Neural progenitor cell (in vitro differentiated cells): ENCODE data around the gene JAZF1. TPM values are rescaled to one million over a fixed set of nuclear protein-coding genes. Genes with fewer than 3 reads are reported as not detected.

Experiments used
- DNase-seq: peaks from one replicate; pipeline ENCODE4 v3.0.0-alpha.2; 2016; ENCODE audit warnings: low spot score
- H2AFZ ChIP-seq: fragments of 200-600 bp; sonication (generic); replicated peaks from 2 replicates; pipeline ENCODE4 v1.6.1; 2016; ENCODE audit warnings: antibody characterized with exemption
- H3F3A ChIP-seq: fragments of 200-600 bp; sonication (generic); 2 replicates; pipeline ENCODE4 v1.6.1; 2016; ENCODE audit warnings: antibody characterized with exemption, low read depth
- H3K27ac ChIP-seq: fragments of 200-600 bp; sonication (generic); 2 replicates; pipeline ENCODE4 v1.5.1; 2016; ENCODE audit warnings: mild to moderate bottlenecking
- H3K27me3 ChIP-seq: fragments of 200-600 bp; sonication (generic); 2 replicates; pipeline ENCODE4 v1.6.1; 2016; ENCODE audit warnings: mild to moderate bottlenecking, moderate library complexity
- H3K36me3 ChIP-seq: fragments of 200-600 bp; sonication (generic); 2 replicates; pipeline ENCODE4 v1.5.1; 2016
- H3K4me1 ChIP-seq: fragments of 200-600 bp; sonication (generic); 2 replicates; pipeline ENCODE4 v1.6.1; 2016; ENCODE audit warnings: mixed run types
- H3K4me2 ChIP-seq: fragments of 200-600 bp; sonication (generic); 2 replicates; pipeline ENCODE4 v1.6.1; 2016
- H3K4me3 ChIP-seq: fragments of 200-600 bp; sonication (generic); 2 replicates; pipeline ENCODE4 v1.5.1; 2016
- H3K79me2 ChIP-seq: fragments of 200-600 bp; sonication (generic); 2 replicates; pipeline ENCODE4 v1.6.1; 2016; ENCODE audit warnings: low read depth
- H3K9ac ChIP-seq: fragments of 200-600 bp; sonication (generic); 2 replicates; pipeline ENCODE4 v1.6.1; 2016
- H3K9me3 ChIP-seq: fragments of 200-600 bp; sonication (generic); 2 replicates; pipeline ENCODE4 v1.5.1; 2016; ENCODE audit warnings: low read depth
- H4K20me1 ChIP-seq: fragments of 200-600 bp; sonication (generic); 2 replicates; pipeline ENCODE4 v1.6.1; 2016; ENCODE audit warnings: low read depth
- H3K27ac Mint-ChIP-seq: 3 replicates; pipeline ENCODE4 v1.8.0; 2021; ENCODE audit warnings: mixed read lengths
- H3K27me3 Mint-ChIP-seq: 2 replicates; pipeline ENCODE4 v1.8.0; 2022; ENCODE audit warnings: low read depth, mild to moderate bottlenecking, inconsistent platforms, moderate library complexity, mixed read lengths; ENCODE audit not compliant: insufficient read depth
- H3K36me3 Mint-ChIP-seq: 3 replicates; pipeline ENCODE4 v1.8.0; 2021; ENCODE audit warnings: mixed read lengths
- H3K4me1 Mint-ChIP-seq: 3 replicates; pipeline ENCODE4 v1.8.0; 2021; ENCODE audit warnings: mixed read lengths
- H3K4me3 Mint-ChIP-seq: 3 replicates; pipeline ENCODE4 v1.8.0; 2021; ENCODE audit warnings: mild to moderate bottlenecking, moderate library complexity, mixed read lengths
- H3K9me3 Mint-ChIP-seq: 3 replicates; pipeline ENCODE4 v1.8.0; 2020; ENCODE audit warnings: mixed read lengths
- EZH2 ChIP-seq: fragments of 200-600 bp; sonication (generic); IDR thresholded peaks from 2 replicates; pipeline ENCODE4 v1.6.1; 2017; ENCODE audit warnings: antibody characterized with exemption, mild to moderate bottlenecking, moderate library complexity
- EZH2phosphoT487 ChIP-seq: fragments of 200-600 bp; sonication (generic); IDR thresholded peaks from 2 replicates; pipeline ENCODE4 v1.6.1; 2017; ENCODE audit warnings: antibody characterized with exemption
- total RNA-seq: library from RNA; depleted of rRNA; stranded (reverse); fragments of >200 nt; gene quantifications from 2 replicates; pipeline ENCODE4 v1.2.3, GENCODE V29; 2015; ENCODE audit warnings: low replicate concordance
- TF ChIP-seq, protein P1 (sequence below): fragments of 200-600 bp; sonication (generic); IDR thresholded peaks from 2 replicates; pipeline ENCODE4 v1.5.1; 2017; ENCODE audit warnings: antibody characterized with exemption, mild to moderate bottlenecking

JAZF1 gene
- total RNA-seq, 1 donor from 2014 or later: 3.1 TPM

DNA sequence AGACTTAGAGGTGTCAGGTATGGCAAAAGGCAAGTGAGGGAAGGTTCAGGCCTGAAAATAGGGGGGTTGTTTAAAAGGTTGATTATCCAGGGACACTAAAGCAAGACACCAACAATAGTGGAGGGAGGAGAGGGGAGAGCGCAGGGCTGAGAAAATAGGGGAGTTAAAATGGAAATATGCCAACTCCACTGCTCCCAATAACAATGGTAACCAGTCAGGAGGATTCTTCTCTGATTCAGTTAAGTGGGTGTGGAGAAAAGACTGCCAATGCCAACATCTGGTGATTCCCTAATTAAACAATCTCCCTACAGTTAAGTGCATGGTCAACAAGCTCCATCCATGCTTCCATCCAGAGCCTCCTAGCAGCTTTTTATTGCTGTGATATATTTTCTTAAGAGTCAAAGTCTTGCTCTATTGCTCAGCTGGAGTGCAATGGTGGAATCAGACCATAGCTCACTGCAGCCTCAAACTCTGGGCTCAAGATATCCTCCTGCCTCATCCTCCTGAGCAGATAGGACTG, 183.3 kb downstream of the JAZF1 start:
- no peak for DNase-seq
- peaks cover 9% of the 10 kb centered on the region for H3K4me1 ChIP-seq
- no peaks in the 10 kb centered on the region for H3K79me2 ChIP-seq
- H3K4me2 ChIP-seq: no peak overlapping the region
- no peaks in the 10 kb centered on the region for H3K27me3 Mint-ChIP-seq
- H3K4me3 ChIP-seq: no peak overlapping the region
- H2AFZ ChIP-seq: no peak overlapping the region
- H3K27me3 ChIP-seq: no peaks in the 10 kb centered on the region
- H3K9me3 Mint-ChIP-seq: no peaks in the 10 kb centered on the region
- H4K20me1 ChIP-seq: no peaks in the 10 kb centered on the region
- H3K4me1 Mint-ChIP-seq: peaks cover under 1% of the 10 kb centered on the region
- H3K9me3 ChIP-seq: no peaks in the 10 kb centered on the region
- H3K36me3 ChIP-seq: no peaks in the 10 kb centered on the region
- no peak overlapping the region for H3K27ac ChIP-seq
- H3K4me3 Mint-ChIP-seq: no peak overlapping the region
- no peak overlapping the region for H3K27ac Mint-ChIP-seq
- H3K36me3 Mint-ChIP-seq: no peaks in the 10 kb centered on the region
- no peaks in the 10 kb centered on the region for H3F3A ChIP-seq
- TF ChIP-seq EZH2phosphoT487 (no peak), EZH2 (no peak)
- TF ChIP-seq, protein P1, sequence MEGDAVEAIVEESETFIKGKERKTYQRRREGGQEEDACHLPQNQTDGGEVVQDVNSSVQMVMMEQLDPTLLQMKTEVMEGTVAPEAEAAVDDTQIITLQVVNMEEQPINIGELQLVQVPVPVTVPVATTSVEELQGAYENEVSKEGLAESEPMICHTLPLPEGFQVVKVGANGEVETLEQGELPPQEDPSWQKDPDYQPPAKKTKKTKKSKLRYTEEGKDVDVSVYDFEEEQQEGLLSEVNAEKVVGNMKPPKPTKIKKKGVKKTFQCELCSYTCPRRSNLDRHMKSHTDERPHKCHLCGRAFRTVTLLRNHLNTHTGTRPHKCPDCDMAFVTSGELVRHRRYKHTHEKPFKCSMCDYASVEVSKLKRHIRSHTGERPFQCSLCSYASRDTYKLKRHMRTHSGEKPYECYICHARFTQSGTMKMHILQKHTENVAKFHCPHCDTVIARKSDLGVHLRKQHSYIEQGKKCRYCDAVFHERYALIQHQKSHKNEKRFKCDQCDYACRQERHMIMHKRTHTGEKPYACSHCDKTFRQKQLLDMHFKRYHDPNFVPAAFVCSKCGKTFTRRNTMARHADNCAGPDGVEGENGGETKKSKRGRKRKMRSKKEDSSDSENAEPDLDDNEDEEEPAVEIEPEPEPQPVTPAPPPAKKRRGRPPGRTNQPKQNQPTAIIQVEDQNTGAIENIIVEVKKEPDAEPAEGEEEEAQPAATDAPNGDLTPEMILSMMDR: no peak
- H3K9ac ChIP-seq: no peak overlapping the region

DNA sequence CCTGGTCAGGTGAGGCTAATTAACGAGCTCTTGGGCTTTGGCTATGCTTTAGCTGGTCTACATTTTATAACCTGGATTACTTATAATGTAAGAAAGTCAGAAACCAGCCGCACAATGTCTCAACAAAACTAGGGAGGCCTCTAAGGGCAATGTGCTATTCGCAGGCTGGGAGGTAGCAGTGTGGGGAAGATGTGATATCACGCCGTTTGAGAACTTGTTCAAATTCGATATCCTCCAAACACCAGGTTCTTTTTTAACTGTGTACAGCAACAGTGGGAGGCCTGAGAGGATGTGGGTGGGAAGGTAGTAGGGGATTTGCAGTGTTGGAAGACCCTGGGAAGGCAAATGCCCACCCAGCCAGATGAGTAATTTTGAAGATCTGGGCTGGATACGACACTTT, 184.5 kb downstream of the JAZF1 start:
- H3K27me3 ChIP-seq: no peaks in the 10 kb centered on the region
- no peaks in the 10 kb centered on the region for H3K9me3 Mint-ChIP-seq
- H3K9me3 ChIP-seq: no peaks in the 10 kb centered on the region
- H4K20me1 ChIP-seq: no peaks in the 10 kb centered on the region
- no peak overlapping the region for H3K27ac ChIP-seq
- no peaks in the 10 kb centered on the region for H3K36me3 ChIP-seq
- H3K4me1 Mint-ChIP-seq: peaks cover 5% of the 10 kb centered on the region
- no peaks in the 10 kb centered on the region for H3F3A ChIP-seq
- peaks cover 9% of the 10 kb centered on the region for H3K4me1 ChIP-seq
- no peaks in the 10 kb centered on the region for H3K79me2 ChIP-seq
- no peak overlapping the region for H3K9ac ChIP-seq
- no peaks in the 10 kb centered on the region for H3K27me3 Mint-ChIP-seq
- no peak overlapping the region for H3K4me3 Mint-ChIP-seq
- no peaks in the 10 kb centered on the region for H3K36me3 Mint-ChIP-seq
- peak overlapping the region; percentile 43 for H3K27ac Mint-ChIP-seq
- DNase-seq: no peak
- H3K4me2 ChIP-seq: no peak overlapping the region
- no peak overlapping the region for H3K4me3 ChIP-seq
- TF ChIP-seq EZH2phosphoT487 (no peak), EZH2 (no peak)
- TF ChIP-seq, protein P1: no peak
- H2AFZ ChIP-seq: no peak overlapping the region

DNA sequence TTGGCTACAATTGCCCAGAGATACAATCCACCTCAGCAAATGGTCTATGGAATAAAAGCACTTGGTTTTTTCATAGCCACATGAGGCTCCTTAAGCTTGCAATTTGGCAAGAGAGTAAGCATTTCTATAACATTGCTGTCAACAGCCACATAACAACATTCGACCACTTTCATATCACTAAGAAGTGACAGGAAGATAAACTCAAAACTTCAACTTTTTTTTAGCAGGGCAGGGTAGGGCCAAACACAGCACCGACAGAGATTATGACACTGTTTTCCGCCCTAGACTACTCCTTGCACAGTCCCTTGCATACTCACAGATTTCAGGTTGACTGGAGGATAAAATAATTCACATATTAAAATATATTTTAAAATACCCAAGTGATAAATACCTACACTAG, 185.4 kb downstream of the JAZF1 start:
- Histone ChIP-seq H3K36me3 (no peaks in the 10 kb centered on the region), H4K20me1 (no peaks in the 10 kb centered on the region), H3K9me3 (no peaks in the 10 kb centered on the region), H3K4me2 (no peak overlapping the region), H3K79me2 (no peaks in the 10 kb centered on the region), H3K27me3 (no peaks in the 10 kb centered on the region), H3K27ac (no peak overlapping the region), H2AFZ (no peak overlapping the region), H3K4me3 (no peak overlapping the region), H3K9ac (no peak overlapping the region), H3F3A (no peaks in the 10 kb centered on the region), H3K4me1 (peaks cover 9% of the 10 kb centered on the region)
- Mint-ChIP-seq H3K36me3 (no peaks in the 10 kb centered on the region), H3K27ac (no peak overlapping the region), H3K4me1 (peaks cover 5% of the 10 kb centered on the region), H3K4me3 (no peak overlapping the region), H3K9me3 (no peaks in the 10 kb centered on the region), H3K27me3 (no peaks in the 10 kb centered on the region)
- TF ChIP-seq EZH2phosphoT487 (no peak), EZH2 (no peak)
- TF ChIP-seq, protein P1: no peak
- no peak for DNase-seq
